Fibroblast of skin of back (primary cell): Measurements from ENCODE around the gene RXFP3.
A peak's percentile ranks its signal among the peaks of the same experiment; 100 is the strongest.

Source experiments
- DNase-seq: peaks from one replicate; pipeline ENCODE4 v3.0.0-alpha.2; 2013

The RXFP3 gene

DNA sequence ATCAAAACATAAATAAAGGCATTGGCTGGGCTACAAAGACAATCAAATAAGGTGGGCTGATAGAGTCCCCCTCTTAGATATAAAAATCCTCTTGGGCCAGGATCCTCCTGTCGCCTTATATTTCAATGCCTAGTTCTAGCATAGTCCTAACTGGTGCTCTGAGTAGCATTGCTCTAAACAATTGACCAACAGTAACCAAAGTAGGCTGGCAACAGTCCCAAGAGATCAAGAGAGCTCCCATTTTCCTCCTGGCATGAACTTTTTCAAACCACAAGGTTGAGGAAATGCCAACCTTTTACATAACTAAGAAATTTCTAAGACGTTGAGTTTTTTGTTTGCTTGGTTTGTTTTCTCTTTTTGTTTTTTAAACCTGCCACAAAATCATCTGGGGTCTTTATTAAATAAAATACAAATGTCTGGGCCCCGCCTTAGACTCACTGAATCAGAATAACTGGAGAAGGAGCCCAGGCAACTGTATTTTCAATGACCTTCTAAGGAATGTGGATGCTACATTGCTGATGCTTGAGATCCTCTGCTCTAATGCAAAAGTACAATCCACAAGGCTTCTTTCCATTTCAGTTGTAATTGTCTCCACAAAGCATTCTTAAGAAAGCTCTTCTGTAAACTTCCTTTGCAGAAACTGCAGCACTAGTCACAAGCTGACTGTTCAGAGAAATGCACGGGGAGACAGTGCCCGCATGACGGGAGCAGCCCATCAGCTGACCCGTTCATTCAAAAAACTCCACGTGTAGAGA, 45.4 kb downstream of the RXFP3 start:
- no peak for DNase-seq

DNA sequence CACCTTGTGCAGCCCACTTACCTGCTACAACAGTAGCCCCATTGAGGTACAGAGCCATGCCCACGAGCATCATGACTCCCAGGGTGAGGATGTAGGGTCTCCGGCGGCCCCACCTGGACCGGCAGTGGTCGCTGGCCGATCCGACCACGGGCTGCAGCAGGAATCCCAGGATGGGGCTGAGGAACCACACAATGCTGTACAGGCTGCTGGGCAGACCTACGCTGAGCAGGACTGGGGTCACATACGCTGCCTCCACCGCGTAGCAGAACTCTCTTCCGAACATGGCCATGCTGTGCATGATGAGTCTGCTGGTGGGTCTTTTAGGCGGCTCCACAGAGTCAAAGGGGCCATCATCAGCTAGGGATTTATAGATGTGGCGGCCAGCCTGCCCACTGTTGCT, 48.0 kb downstream of the RXFP3 start:
- DNase-seq: no peak

DNA sequence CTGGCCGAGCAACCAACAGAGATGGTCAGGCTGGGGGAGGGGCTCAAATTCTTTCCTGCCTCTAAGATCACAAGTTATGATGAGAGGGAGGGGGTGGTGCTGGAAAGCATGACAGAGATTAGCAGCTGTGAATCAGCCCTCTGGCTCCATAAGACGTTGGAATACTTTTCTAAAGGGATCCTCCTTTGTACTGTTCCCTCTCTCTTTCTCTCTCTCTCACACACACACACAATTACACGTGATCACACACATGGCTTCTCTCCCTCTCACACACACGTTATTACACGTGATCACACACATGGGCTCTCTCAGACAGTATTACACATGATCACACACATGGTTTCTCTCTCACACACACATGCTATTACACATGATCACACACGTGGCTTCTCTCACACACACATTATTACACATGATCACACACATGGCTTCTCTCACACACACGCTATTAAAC, 48.5 kb downstream of the RXFP3 start, which contains the start of gene SLC45A2:
Gene SLC45A2, minus strand, starts transcription at position 23 of the 454 bp plus-strand sequence. CDS start 110 bp downstream, outside the sequence.
- peak; percentile 54 for DNase-seq

DNA sequence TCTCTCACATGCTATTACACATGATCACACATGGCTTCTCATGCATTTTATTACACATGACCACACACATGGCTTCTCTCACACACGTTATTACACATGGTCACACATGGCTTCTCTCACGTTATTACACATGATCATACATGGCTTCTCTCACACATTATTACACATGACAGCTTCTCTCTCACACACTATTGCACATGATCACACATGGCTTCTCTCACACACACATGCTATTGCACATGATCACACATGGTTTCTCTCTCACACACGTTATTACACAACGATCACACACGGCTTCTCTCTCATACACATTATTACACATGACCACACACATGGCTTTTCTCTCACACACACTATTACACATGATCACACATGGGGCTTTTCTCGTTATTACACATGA, 49.3 kb downstream of the RXFP3 start:
- DNase-seq: no peak
